ENCODE data around the gene ATP6V1E1. TPM values are rescaled to one million over a fixed set of nuclear protein-coding genes. Genes with fewer than 3 reads are reported as not detected.

The ATP6V1E1 gene
- total RNA-seq, 1 donor = 177 TPM

- no peak overlapping the region for H3K4me3 ChIP-seq (ENCODE audit: low read depth, low read length)
- TF ChIP-seq CTCF (IDR thresholded peaks at IDR 0.05; ENCODE audit: insufficient read depth, low read depth, low read length) = no peak
- no peak for DNase-seq (ENCODE audit: low read depth)
Measured at GRCh38 chr22:17633998-17634323, 5.4 kb upstream of the ATP6V1E1 start.

GRCh38 chr22:17633217-17633997, 4.9 kb upstream of the ATP6V1E1 start:
- TF ChIP-seq CTCF (IDR thresholded peaks at IDR 0.05; ENCODE audit: insufficient read depth, low read depth, low read length) = no peak
- DNase-seq (ENCODE audit: low read depth) = peak; percentile 85
- no peak overlapping the region for H3K4me3 ChIP-seq (ENCODE audit: low read depth, low read length)

- no peak for TF ChIP-seq CTCF (IDR thresholded peaks at IDR 0.05; ENCODE audit: insufficient read depth, low read depth, low read length)
- no peak for DNase-seq (ENCODE audit: low read depth)
- H3K4me3 ChIP-seq (ENCODE audit: low read depth, low read length) = no peak overlapping the region
Measured at GRCh38 chr22:17631076-17631565, 2.6 kb upstream of the ATP6V1E1 start.

GRCh38 chr22:17629641-17630040, 1.1 kb upstream of the ATP6V1E1 start:
- TF ChIP-seq CTCF (IDR thresholded peaks at IDR 0.05; ENCODE audit: insufficient read depth, low read depth, low read length) = no peak
- no peak overlapping the region for H3K4me3 ChIP-seq (ENCODE audit: low read depth, low read length)
- DNase-seq (ENCODE audit: low read depth) = no peak

GRCh38 chr22:17629173-17629489, 582 bp upstream of the ATP6V1E1 start:
- H3K4me3 ChIP-seq (ENCODE audit: low read depth, low read length) = peak overlapping the region; percentile 100
- DNase-seq (ENCODE audit: low read depth) = no peak
- TF ChIP-seq CTCF (IDR thresholded peaks at IDR 0.05; ENCODE audit: insufficient read depth, low read depth, low read length) = no peak

GRCh38 chr22:17627961-17628405, 566 bp downstream of the ATP6V1E1 start:
- no peak for DNase-seq (ENCODE audit: low read depth)
- H3K4me3 ChIP-seq (ENCODE audit: low read depth, low read length) = peak overlapping the region; percentile 100
- no peak for TF ChIP-seq CTCF (IDR thresholded peaks at IDR 0.05; ENCODE audit: insufficient read depth, low read depth, low read length)

- no peak for TF ChIP-seq CTCF (IDR thresholded peaks at IDR 0.05; ENCODE audit: insufficient read depth, low read depth, low read length)
- H3K4me3 ChIP-seq (ENCODE audit: low read depth, low read length) = no peak overlapping the region
- DNase-seq (ENCODE audit: low read depth) = no peak
Measured at GRCh38 chr22:17613280-17613679, 15.3 kb downstream of the ATP6V1E1 start.
